ENCODE results near the gene LEFTY1. TPM values are rescaled to one million over a fixed set of nuclear protein-coding genes. Genes with fewer than 3 reads are reported as not detected.

The LEFTY1 gene
- total RNA-seq, 1 donor from 2014 or later = 0.31 TPM

DNA sequence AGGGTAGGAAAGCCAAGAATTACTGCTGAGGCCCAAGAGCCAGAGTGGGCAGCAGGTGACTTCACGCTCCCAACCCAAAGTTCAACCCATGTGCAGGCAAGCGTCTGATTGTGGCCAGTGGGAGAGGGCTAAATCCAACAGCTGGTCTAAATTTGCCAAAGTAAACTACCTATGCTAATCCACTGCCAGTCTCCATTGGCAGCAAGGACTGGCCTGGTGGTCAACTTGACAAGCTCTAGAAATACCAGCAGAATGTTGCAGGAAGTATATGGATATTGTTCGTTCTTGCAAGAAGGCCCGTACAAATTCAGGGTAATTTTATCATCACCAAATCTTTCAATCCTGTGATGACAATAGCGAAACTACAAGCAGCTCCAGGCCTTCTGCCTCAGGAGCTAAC lies 8.3 kb downstream of the LEFTY1 start:
- peaks cover 3% of the 10 kb centered on the region for H3K27me3 Mint-ChIP-seq
- H3K27ac Mint-ChIP-seq = peak overlapping the region; percentile 83
- peak overlapping the region; percentile 90 for H3K4me3 Mint-ChIP-seq
- H3K36me3 Mint-ChIP-seq = no peaks in the 10 kb centered on the region
- H3K9me3 Mint-ChIP-seq = no peaks in the 10 kb centered on the region
- DNase-seq (ENCODE audit: extremely low spot score, unreplicated experiment) = no peak
- H3K4me1 Mint-ChIP-seq (ENCODE audit: unreplicated experiment) = peaks cover 31% of the 10 kb centered on the region
- TF ChIP-seq, protein P1, sequence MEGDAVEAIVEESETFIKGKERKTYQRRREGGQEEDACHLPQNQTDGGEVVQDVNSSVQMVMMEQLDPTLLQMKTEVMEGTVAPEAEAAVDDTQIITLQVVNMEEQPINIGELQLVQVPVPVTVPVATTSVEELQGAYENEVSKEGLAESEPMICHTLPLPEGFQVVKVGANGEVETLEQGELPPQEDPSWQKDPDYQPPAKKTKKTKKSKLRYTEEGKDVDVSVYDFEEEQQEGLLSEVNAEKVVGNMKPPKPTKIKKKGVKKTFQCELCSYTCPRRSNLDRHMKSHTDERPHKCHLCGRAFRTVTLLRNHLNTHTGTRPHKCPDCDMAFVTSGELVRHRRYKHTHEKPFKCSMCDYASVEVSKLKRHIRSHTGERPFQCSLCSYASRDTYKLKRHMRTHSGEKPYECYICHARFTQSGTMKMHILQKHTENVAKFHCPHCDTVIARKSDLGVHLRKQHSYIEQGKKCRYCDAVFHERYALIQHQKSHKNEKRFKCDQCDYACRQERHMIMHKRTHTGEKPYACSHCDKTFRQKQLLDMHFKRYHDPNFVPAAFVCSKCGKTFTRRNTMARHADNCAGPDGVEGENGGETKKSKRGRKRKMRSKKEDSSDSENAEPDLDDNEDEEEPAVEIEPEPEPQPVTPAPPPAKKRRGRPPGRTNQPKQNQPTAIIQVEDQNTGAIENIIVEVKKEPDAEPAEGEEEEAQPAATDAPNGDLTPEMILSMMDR (conservative IDR thresholded peaks at IDR 0.05) = no peak

DNA sequence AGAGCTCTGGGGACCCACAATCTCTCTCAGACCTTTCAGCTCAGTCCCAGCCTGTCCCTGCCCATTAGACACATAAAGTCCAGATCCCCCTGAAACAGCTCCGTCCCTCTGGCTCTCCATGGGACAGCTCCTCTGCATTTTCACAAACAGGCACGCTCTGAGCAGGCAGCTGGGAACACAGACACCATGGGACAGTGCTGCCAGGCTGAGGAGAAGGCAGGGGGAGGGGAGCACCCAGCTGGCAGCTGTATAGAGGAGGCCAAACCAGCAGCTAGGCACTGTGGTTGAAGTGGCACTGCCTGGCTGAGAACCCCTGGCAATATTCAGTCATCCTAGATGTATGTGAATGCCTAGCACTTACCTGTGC lies 8.7 kb downstream of the LEFTY1 start:
- TF ChIP-seq, protein P1 (conservative IDR thresholded peaks at IDR 0.05) = no peak
- Mint-ChIP-seq H3K27ac (peak overlapping the region; percentile 83), H3K4me3 (peak overlapping the region; percentile 90), H3K9me3 (no peaks in the 10 kb centered on the region), H3K36me3 (no peaks in the 10 kb centered on the region), H3K27me3 (peaks cover 3% of the 10 kb centered on the region), H3K4me1 (ENCODE audit: unreplicated experiment) (peaks cover 31% of the 10 kb centered on the region)
- no peak for DNase-seq (ENCODE audit: extremely low spot score, unreplicated experiment)

DNA sequence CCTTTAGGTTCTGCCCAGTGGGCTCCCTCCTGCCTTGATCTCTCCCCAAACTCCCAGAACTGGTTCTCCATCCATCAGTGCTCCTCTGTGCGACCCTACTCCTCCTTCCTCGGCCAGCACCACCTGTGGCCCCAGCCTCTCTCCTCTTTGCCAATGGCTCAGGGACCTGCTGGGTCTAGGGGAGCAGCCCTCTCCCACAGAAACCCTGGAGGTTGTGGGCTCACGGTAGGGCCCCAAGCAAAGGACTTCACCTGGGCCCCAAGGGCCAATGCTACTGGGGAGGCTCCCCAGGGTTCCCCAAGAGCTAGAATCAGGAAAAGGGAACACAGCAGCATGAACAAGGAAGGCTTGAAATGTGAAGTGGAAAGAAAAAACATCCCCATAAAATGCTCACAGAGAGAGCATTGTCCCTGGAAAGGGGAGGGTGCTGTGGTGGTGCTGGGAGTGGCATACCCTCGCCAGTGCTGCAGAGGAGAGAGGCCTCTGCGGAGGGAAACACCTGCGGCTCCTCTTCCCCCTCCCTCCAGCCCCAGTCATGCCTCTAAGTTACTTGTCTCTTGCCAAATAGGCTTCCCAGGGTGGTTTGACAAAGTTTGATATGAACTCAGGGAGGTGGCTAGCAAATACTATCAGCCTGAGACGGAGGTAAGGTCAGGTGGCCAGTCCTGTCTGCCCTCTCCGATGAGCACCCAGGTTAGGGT lies 9.3 kb downstream of the LEFTY1 start:
- peak overlapping the region; percentile 83 for H3K27ac Mint-ChIP-seq
- TF ChIP-seq, protein P1 (conservative IDR thresholded peaks at IDR 0.05) = no peak
- H3K4me3 Mint-ChIP-seq = peak overlapping the region; percentile 90
- H3K36me3 Mint-ChIP-seq = no peaks in the 10 kb centered on the region
- peaks cover 3% of the 10 kb centered on the region for H3K27me3 Mint-ChIP-seq
- no peaks in the 10 kb centered on the region for H3K9me3 Mint-ChIP-seq
- no peak for DNase-seq (ENCODE audit: extremely low spot score, unreplicated experiment)
- peaks cover 31% of the 10 kb centered on the region for H3K4me1 Mint-ChIP-seq (ENCODE audit: unreplicated experiment)

DNA sequence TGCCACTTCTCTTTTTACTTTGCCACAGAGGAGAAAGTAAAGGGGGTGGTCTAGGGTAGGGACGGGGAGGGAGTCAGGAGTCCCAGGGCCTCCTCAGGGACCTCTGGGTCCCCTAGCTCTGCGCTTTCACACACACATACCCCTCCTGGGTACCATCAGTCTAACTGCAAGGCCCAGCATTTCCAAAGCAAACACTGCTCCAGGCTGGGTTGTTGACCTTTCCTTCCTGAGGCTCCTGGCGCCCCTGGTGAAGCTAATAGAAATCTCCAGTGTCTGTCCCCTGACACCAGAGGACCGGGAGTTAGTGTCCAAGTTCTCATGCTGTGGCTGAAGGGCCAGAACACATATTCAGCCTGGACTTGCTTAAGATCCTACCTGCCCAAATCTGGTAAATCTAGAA lies 10.7 kb downstream of the LEFTY1 start:
- Mint-ChIP-seq H3K9me3 (no peaks in the 10 kb centered on the region), H3K27me3 (no peaks in the 10 kb centered on the region), H3K4me1 (ENCODE audit: unreplicated experiment) (peaks cover 37% of the 10 kb centered on the region), H3K36me3 (no peaks in the 10 kb centered on the region), H3K27ac (peak overlapping the region; percentile 61), H3K4me3 (peak overlapping the region; percentile 51)
- DNase-seq (ENCODE audit: extremely low spot score, unreplicated experiment) = no peak
- TF ChIP-seq, protein P1 (conservative IDR thresholded peaks at IDR 0.05) = no peak

DNA sequence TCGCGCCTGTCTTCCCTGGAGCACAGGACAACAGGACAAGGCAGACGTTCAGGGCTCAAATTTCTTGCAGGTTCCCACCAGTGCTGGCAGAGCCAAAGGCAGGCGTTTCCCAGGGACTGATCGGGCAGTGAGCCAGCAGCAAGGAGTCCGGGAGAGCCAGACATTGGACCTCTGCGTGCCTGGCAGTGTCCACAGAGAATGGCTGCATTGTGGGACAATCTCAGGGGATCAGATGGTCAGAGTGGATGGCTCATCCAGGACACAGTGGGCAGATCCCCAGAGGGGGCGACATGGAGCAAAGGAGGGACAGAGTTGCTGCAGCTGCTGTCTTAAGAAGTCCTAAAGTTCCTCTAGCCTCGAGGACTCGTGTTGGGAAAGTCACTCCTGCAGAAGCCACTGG lies 11.4 kb downstream of the LEFTY1 start:
- Mint-ChIP-seq H3K9me3 (no peaks in the 10 kb centered on the region), H3K27ac (peak overlapping the region; percentile 28), H3K4me3 (peak overlapping the region; percentile 26), H3K27me3 (no peaks in the 10 kb centered on the region), H3K36me3 (no peaks in the 10 kb centered on the region), H3K4me1 (ENCODE audit: unreplicated experiment) (peaks cover 37% of the 10 kb centered on the region)
- TF ChIP-seq, protein P1 (conservative IDR thresholded peaks at IDR 0.05) = peak; percentile 67
- DNase-seq (ENCODE audit: extremely low spot score, unreplicated experiment) = no peak
